H1 (cell line): ENCODE measurements around the gene SFXN1. TPM values are rescaled to one million over a fixed set of nuclear protein-coding genes. Genes with fewer than 3 reads are reported as not detected.

Experiments used
- CTCF ChIA-PET: fragments of 300-600 bp; sonication (Branson Sonifier 250); formaldehyde crosslinking; loops from one replicate; lab custom pipeline; 2021; ENCODE audit not compliant: partially characterized antibody; lab: Charles Lee
- POLR2A ChIA-PET: fragments of 300-600 bp; sonication (Branson Sonifier 250); formaldehyde crosslinking; loops from one replicate; lab custom pipeline; 2021; ENCODE audit warnings: inconsistent platforms; ENCODE audit not compliant: partially characterized antibody; lab: Charles Lee
- DNase-seq, 2 experiments: peaks; one replicate each; pipeline versions ENCODE4 v3.0.0 to v3.0.0-alpha.2; 2010 to 2022; ENCODE audit warnings: low spot score in 2 of 2, low read depth in 1 of 2, mixed read lengths in 1 of 2
- FAIRE-seq: peaks from 2 replicates; lab custom pipeline; 2011; peaks lifted over from hg19 to GRCh38; lab: Jason Lieb, UNC
- H2AFZ ChIP-seq: 2 replicates; pipeline ENCODE4 v1.8.1; 2012; ENCODE audit warnings: low read length, inconsistent platforms
- H2AK5ac ChIP-seq: 2 replicates; pipeline ENCODE4 v1.6.1; 2013; ENCODE audit warnings: low read depth, low read length
- H2BK120ac ChIP-seq: replicated peaks from 2 replicates; pipeline ENCODE3; 2013; ENCODE audit warnings: low read depth, low read length, inconsistent platforms
- H2BK12ac ChIP-seq: 2 replicates; pipeline ENCODE4 v1.6.1; 2013; ENCODE audit warnings: low read depth, low read length
- H2BK15ac ChIP-seq: 2 replicates; pipeline ENCODE4 v1.6.1; 2013; ENCODE audit warnings: low read length
- H2BK20ac ChIP-seq: 2 replicates; pipeline ENCODE4 v1.6.1; 2013; ENCODE audit warnings: low read length
- H2BK5ac ChIP-seq: 2 replicates; pipeline ENCODE4 v1.6.1; 2013; ENCODE audit warnings: low read depth, low read length
- H3K14ac ChIP-seq: 2 replicates; pipeline ENCODE4 v1.6.1; 2013; ENCODE audit warnings: inconsistent platforms; ENCODE audit not compliant: insufficient read length
- H3K18ac ChIP-seq: 2 replicates; pipeline ENCODE4 v1.6.1; 2013; ENCODE audit warnings: low read length; ENCODE audit errors: extremely low read depth
- H3K23ac ChIP-seq: 2 replicates; pipeline ENCODE4 v1.6.1; 2013; ENCODE audit warnings: inconsistent platforms; ENCODE audit not compliant: insufficient read length
- H3K23me2 ChIP-seq: 2 replicates; pipeline ENCODE4 v1.6.1; 2013; ENCODE audit warnings: low read depth, low read length
- H3K27ac ChIP-seq: 2 replicates; pipeline ENCODE4 v1.6.1; 2011; ENCODE audit warnings: low read depth, low read length, inconsistent platforms
- H3K27me3 ChIP-seq, 4 experiments: replicated peaks in 1 of 4; 1 replicate in 1 of 4; 2 replicates in 3 of 4; pipeline versions ENCODE4 v1.6.1 to v1.8.1; 2011 to 2013; ENCODE audit warnings: low read length in 3 of 4, mild to moderate bottlenecking in 3 of 4, inconsistent platforms in 2 of 4, mixed read lengths in 2 of 4, moderate library complexity in 1 of 4; ENCODE audit not compliant: control insufficient read depth in 3 of 4, insufficient read depth in 3 of 4; ENCODE audit errors: extremely low read depth in 1 of 4
- H3K36me3 ChIP-seq, 4 experiments: 2 replicates each; pipeline versions ENCODE4 v1.6.1 to v1.8.1; 2011 to 2013; ENCODE audit warnings: mild to moderate bottlenecking in 4 of 4, low read length in 3 of 4, moderate library complexity in 2 of 4, control low read depth in 1 of 4, inconsistent platforms in 1 of 4; ENCODE audit not compliant: insufficient read depth in 4 of 4, control insufficient read depth in 2 of 4
- H3K4ac ChIP-seq: replicated peaks from 2 replicates; pipeline ENCODE3; 2013; ENCODE audit warnings: low read length, low read depth, mixed read lengths, inconsistent platforms; ENCODE audit not compliant: insufficient read length
- H3K4me1 ChIP-seq, 4 experiments: replicated peaks in 1 of 4; 1 replicate in 1 of 4; 2 replicates in 3 of 4; pipeline versions ENCODE4 v1.6.1 to v1.8.1; 2011 to 2013; ENCODE audit warnings: low read length in 3 of 4, inconsistent platforms in 2 of 4, mixed read lengths in 1 of 4; ENCODE audit not compliant: insufficient read depth in 4 of 4, control insufficient read depth in 3 of 4
- H3K4me2 ChIP-seq, 2 experiments: 2 replicates each; pipeline versions ENCODE4 v1.6.1 to v1.8.1; 2011 to 2013; ENCODE audit warnings: low read depth in 2 of 2, low read length in 2 of 2, control low read depth in 1 of 2, inconsistent platforms in 1 of 2, mild to moderate bottlenecking in 1 of 2; ENCODE audit not compliant: insufficient read depth in 1 of 2
- H3K4me3 ChIP-seq, 4 experiments: fragments of 200-600, 300-600 bp in 1 of 4; sonication (generic), shearing (Covaris generic), sonication (Bioruptor Twin) in 1 of 4; 2 replicates each; pipeline versions ENCODE4 v1.5.1 to v1.8.1; 2011 to 2016; ENCODE audit warnings: low read length in 4 of 4, low read depth in 3 of 4, control low read depth in 2 of 4, inconsistent platforms in 2 of 4, mild to moderate bottlenecking in 2 of 4, mixed read lengths in 1 of 4, moderate library complexity in 1 of 4; ENCODE audit not compliant: insufficient read depth in 2 of 4; ENCODE audit errors: extremely low read depth in 1 of 4
- H3K56ac ChIP-seq: replicated peaks from 2 replicates; pipeline ENCODE3; 2013; ENCODE audit warnings: low read depth, mild to moderate bottlenecking, mixed read lengths, low read length, inconsistent platforms; ENCODE audit not compliant: insufficient read length
- H3K79me1 ChIP-seq: 2 replicates; pipeline ENCODE4 v1.6.1; 2013; ENCODE audit warnings: low read depth, low read length, control low read depth
- H3K79me2 ChIP-seq, 2 experiments: 2 replicates each; pipeline versions ENCODE4 v1.6.1 to v1.8.1; 2012 to 2013; ENCODE audit warnings: low read length in 2 of 2, mild to moderate bottlenecking in 2 of 2, inconsistent platforms in 1 of 2; ENCODE audit not compliant: insufficient read depth in 2 of 2, control insufficient read depth in 1 of 2
- H3K9ac ChIP-seq, 4 experiments: replicated peaks in 1 of 4; 1 replicate in 1 of 4; 2 replicates in 3 of 4; pipeline versions ENCODE4 v1.6.1 to v1.8.1; 2011 to 2013; ENCODE audit warnings: low read depth in 3 of 4, low read length in 3 of 4, control low read depth in 2 of 4, mild to moderate bottlenecking in 2 of 4, moderate library complexity in 2 of 4, inconsistent platforms in 1 of 4; ENCODE audit errors: extremely low read depth in 1 of 4
- H3K9me3 ChIP-seq, 2 experiments: 2 replicates each; pipeline versions ENCODE4 v1.6.1 to v1.8.1; 2012 to 2013; ENCODE audit warnings: mild to moderate bottlenecking in 2 of 2, moderate library complexity in 2 of 2, control low read depth in 1 of 2, inconsistent platforms in 1 of 2, low read depth in 1 of 2, low read length in 1 of 2, mixed read lengths in 1 of 2; ENCODE audit not compliant: insufficient read depth in 2 of 2
- H4K20me1 ChIP-seq, 2 experiments: replicated peaks in 1 of 2; 2 replicates each; pipeline versions ENCODE3 to v1.8.1; 2011 to 2013; ENCODE audit warnings: inconsistent platforms in 2 of 2, low read length in 2 of 2, mild to moderate bottlenecking in 1 of 2; ENCODE audit not compliant: insufficient read depth in 2 of 2, control insufficient read depth in 1 of 2
- H4K5ac ChIP-seq: 2 replicates; pipeline ENCODE4 v1.6.1; 2013; ENCODE audit warnings: low read length, low read depth, mixed read lengths, inconsistent platforms; ENCODE audit not compliant: insufficient read length
- H4K8ac ChIP-seq: 2 replicates; pipeline ENCODE4 v1.8.0; 2013; ENCODE audit warnings: mild to moderate bottlenecking, moderate library complexity, low read length, inconsistent platforms; ENCODE audit not compliant: insufficient read depth; ENCODE audit errors: extremely low read depth
- H4K91ac ChIP-seq: replicated peaks from 2 replicates; pipeline ENCODE3; 2013; ENCODE audit warnings: low read length, mixed read lengths, inconsistent platforms; ENCODE audit not compliant: insufficient read length
- BCL11A ChIP-seq, 2 experiments: IDR thresholded peaks; one replicate each; pipeline ENCODE4 v1.6.1; 2011; ENCODE audit warnings: low read depth in 2 of 2, low read length in 2 of 2, mild to moderate bottlenecking in 2 of 2
- CREB1 ChIP-seq: IDR thresholded peaks from 2 replicates; pipeline ENCODE4 v1.6.1; 2012; ENCODE audit warnings: inconsistent platforms
- CTBP2 ChIP-seq: IDR thresholded peaks from 2 replicates; pipeline ENCODE4 v1.7.0; 2011; ENCODE audit warnings: borderline replicate concordance, mild to moderate bottlenecking, moderate library complexity, mixed read lengths, low read length; ENCODE audit not compliant: insufficient read depth, insufficient read length
- E2F6 ChIP-seq: IDR thresholded peaks from 2 replicates; pipeline ENCODE4 v1.6.1; 2012; ENCODE audit warnings: inconsistent platforms
- EZH2 ChIP-seq: fragments of 200-600 bp; sonication (generic); IDR thresholded peaks from 2 replicates; pipeline ENCODE4 v1.7.1; 2012; ENCODE audit warnings: low read depth, mild to moderate bottlenecking, moderate library complexity, low read length, inconsistent platforms; ENCODE audit not compliant: severe bottlenecking
- JUND ChIP-seq: IDR thresholded peaks from 2 replicates; pipeline ENCODE4 v1.6.1; 2011; ENCODE audit warnings: mild to moderate bottlenecking, improper control_type of control experiment, low read length
- NRF1 ChIP-seq: IDR thresholded peaks from 2 replicates; pipeline ENCODE4 v1.6.1; 2011; ENCODE audit warnings: mild to moderate bottlenecking, low read depth, low read length, improper control_type of control experiment
- POLR2A ChIP-seq, 2 experiments: IDR thresholded peaks; 1 replicate in 1 of 2; 2 replicates in 1 of 2; pipeline ENCODE4 v1.6.1; 2011; ENCODE audit warnings: low read depth in 2 of 2, low read length in 2 of 2, mild to moderate bottlenecking in 2 of 2; ENCODE audit errors: control extremely low read depth in 1 of 2
- SAP30 ChIP-seq: fragments of 300-600 bp; sonication (generic); IDR thresholded peaks from 2 replicates; pipeline ENCODE4 v1.7.1; 2012; ENCODE audit warnings: low read length, moderate library complexity, mild to moderate bottlenecking, inconsistent platforms; ENCODE audit not compliant: insufficient read depth, insufficient replicate concordance
- SIRT6 ChIP-seq: IDR thresholded peaks from one replicate; pipeline ENCODE4 v1.7.1; 2012; ENCODE audit warnings: low read length, inconsistent platforms
- WGBS, 2 experiments: shearing (Covaris generic) in 1 of 2; methylation state at CpG; one replicate each; pipeline versions ENCODE4 v1.1.6 to v1.1.7; 2013 to 2015; ENCODE audit warnings: low lambda C conversion rate in 2 of 2, mixed read lengths in 2 of 2, inconsistent platforms in 1 of 2, low coverage in 1 of 2, missing lambda C conversion rate in 1 of 2; ENCODE audit not compliant: insufficient replicate concordance in 2 of 2, insufficient coverage in 1 of 2, insufficient read length in 1 of 2; ENCODE audit errors: extremely low coverage in 1 of 2, missing lambda C conversion rate in 1 of 2; 5-methylcytosine and 5-hydroxymethylcytosine counted together
- polyA plus RNA-seq, 7 experiments: library from polyadenylated mRNA; depleted of rRNA in 3 of 7; stranded (reverse) in 5 of 7; unstranded in 2 of 7; fragments of >200 nt in 5 of 7; fragments of 200-250 nt in 2 of 7; gene quantifications; 1 replicate in 5 of 7; 2 replicates in 1 of 7; 4 replicates in 1 of 7; pipeline versions ENCODE4 v1.2.1 to v1.2.3, GENCODE V29; 2011 to 2013; ENCODE audit warnings: missing spikeins in 2 of 7, mixed read lengths in 2 of 7
- total RNA-seq: library from RNA; stranded (reverse); fragmentation: NEBNext Ultra II Directional; extraction: Animal tissue kit (Norgen Biotek cat#: 25700); gene quantifications from 2 replicates; pipeline ENCODE4 v1.2.1, GENCODE V29; 2021

Gene SFXN1
- total and polyA plus RNA-seq, 2 of the 8 experiments (the other 6 are each of a cell fraction or from before 2014, with no cell fraction given) = 72.7 to 97.6 TPM

- Histone ChIP-seq H2BK120ac (no peak overlapping the region), H3K9me3 (no peaks in the 10 kb centered on the region), H4K91ac (no peak overlapping the region), H3K14ac (no peak overlapping the region), H4K20me1 (no peaks in the 10 kb centered on the region), H3K79me2 (no peaks in the 10 kb centered on the region), H3K23ac (no peak overlapping the region), H4K5ac (no peak overlapping the region), H3K4me1 (no peaks in the 10 kb centered on the region), H3K56ac (no peak overlapping the region), H3K36me3 (no peaks in the 10 kb centered on the region), H3K27me3 (no peaks in the 10 kb centered on the region), H3K79me1 (no peaks in the 10 kb centered on the region), H3K27ac (no peak overlapping the region), H4K8ac (no peak overlapping the region), H3K18ac (no peak overlapping the region), H3K4ac (no peak overlapping the region), H2AFZ (no peak overlapping the region), H3K23me2 (no peaks in the 10 kb centered on the region), H2BK15ac (no peak overlapping the region), H3K9ac (no peak overlapping the region), H3K4me3 (no peak overlapping the region), H2BK20ac (no peak overlapping the region), H3K4me2 (no peak overlapping the region), H2AK5ac (no peak overlapping the region), H2BK5ac (no peak overlapping the region), H2BK12ac (no peak overlapping the region)
- POLR2A ChIA-PET = no interaction called here
- WGBS, 2 experiments = 93% methylated on average over 6 of the region's 6 CpGs; no CpG with 5 or more reads in 1 of the 2 experiments
- DNase-seq (no peak), FAIRE-seq (no peak)
- TF ChIP-seq SAP30 (no peak), EZH2 (no peak), BCL11A (IDR thresholded peaks at IDR 0.05; ENCODE audit: low read depth in 2 of 2, low read length in 2 of 2) (no peak), CREB1 (no peak), CTBP2 (no peak), POLR2A (IDR thresholded peaks at IDR 0.05; ENCODE audit: control extremely low read depth in 1 of 2, low read depth in 2 of 2, low read length in 2 of 2) (no peak), E2F6 (no peak), JUND (no peak), SIRT6 (no peak), NRF1 (no peak)
- CTCF ChIA-PET = interaction anchor here (1.3 kb wide), 1 partner anchor 63 kb away, joined by 3 read pairs; no protein-coding TSS in a partner anchor
These were observed 7.2 kb upstream of the SFXN1 start for GRCh38 chr5:175471196-175471595.
